Lower lobe of right lung (tissue), 2 donors: ENCODE data around the gene C16orf90. TPM values are rescaled to one million over a fixed set of nuclear protein-coding genes. Genes with fewer than 3 reads are reported as not detected.
A peak's percentile ranks its signal among the peaks of the same experiment; 100 is the strongest.

Experiments used
- ATAC-seq, 2 donors: fragments of 200-7000 bp; cut with Tn5 transposase; one replicate each; pipeline ENCODE4 v1.9.1; 2020 to 2022; ENCODE audit warnings: mild to moderate bottlenecking in 2 of 2, moderate library complexity in 2 of 2
- DNase-seq: peaks from one replicate; pipeline ENCODE4 v3.0.0-alpha.2; 2020
- H3K27ac ChIP-seq: fragments of 200-600 bp; one replicate; pipeline ENCODE4 v1.8.0; 2022
- H3K27me3 ChIP-seq: fragments of 200-600 bp; one replicate; pipeline ENCODE4 v1.8.0; 2022; ENCODE audit warnings: low read depth
- H3K36me3 ChIP-seq: fragments of 200-600 bp; one replicate; pipeline ENCODE4 v1.8.0; 2022; ENCODE audit warnings: mild to moderate bottlenecking
- H3K4me1 ChIP-seq: fragments of 200-600 bp; one replicate; pipeline ENCODE4 v1.8.0; 2022
- H3K4me3 ChIP-seq: fragments of 200-600 bp; one replicate; pipeline ENCODE4 v1.8.0; 2022; ENCODE audit warnings: mild to moderate bottlenecking
- H3K9me3 ChIP-seq: fragments of 200-600 bp; one replicate; pipeline ENCODE4 v1.8.0; 2022
- intact Hi-C: fragments of 100-400 bp; cut with DNase I; formaldehyde crosslinking; loops from one replicate; pipeline ENCODE4 v1.11.0; 2022
- total RNA-seq: library from RNA; stranded (reverse); fragmentation: NEBNext Ultra II Directional; extraction: Animal tissue kit (Norgen Biotek cat#: 25700); gene quantifications from one replicate; pipeline ENCODE4 v1.2.1, GENCODE V29; 2021
- TF ChIP-seq, protein P1 (sequence below): fragments of 200-600 bp; IDR thresholded peaks from one replicate; pipeline ENCODE4 v1.8.0; 2022; ENCODE audit warnings: antibody characterized with exemption, mild to moderate bottlenecking
- donor health status: DM: no; HTN: yes; CAD: no; lungs with severe emphysema.

Gene C16orf90
- total RNA-seq, 1 donor from 2014 or later: not detected

DNA sequence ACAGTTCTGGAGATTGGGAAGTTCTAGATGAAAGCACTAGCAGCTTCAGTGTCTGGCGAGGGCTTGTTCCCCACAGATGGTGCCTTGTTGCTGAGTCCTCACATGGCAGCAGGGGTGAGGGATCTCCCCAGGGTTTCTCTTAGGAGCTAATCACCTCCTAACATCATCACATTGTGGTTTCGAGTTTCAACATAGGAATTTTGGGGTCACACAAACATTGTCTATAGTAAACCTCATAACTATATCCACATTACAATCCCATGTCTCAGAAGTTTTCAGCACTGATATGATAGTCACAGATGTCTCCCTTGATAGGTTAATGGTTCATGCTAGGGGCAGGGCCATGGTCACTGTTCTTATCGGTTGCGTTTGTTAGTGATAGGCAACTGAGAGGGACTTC lies 19.3 kb upstream of the C16orf90 start:
- no peak overlapping the region for H3K4me3 ChIP-seq
- H3K9me3 ChIP-seq: no peaks in the 10 kb centered on the region
- TF ChIP-seq, protein P1, sequence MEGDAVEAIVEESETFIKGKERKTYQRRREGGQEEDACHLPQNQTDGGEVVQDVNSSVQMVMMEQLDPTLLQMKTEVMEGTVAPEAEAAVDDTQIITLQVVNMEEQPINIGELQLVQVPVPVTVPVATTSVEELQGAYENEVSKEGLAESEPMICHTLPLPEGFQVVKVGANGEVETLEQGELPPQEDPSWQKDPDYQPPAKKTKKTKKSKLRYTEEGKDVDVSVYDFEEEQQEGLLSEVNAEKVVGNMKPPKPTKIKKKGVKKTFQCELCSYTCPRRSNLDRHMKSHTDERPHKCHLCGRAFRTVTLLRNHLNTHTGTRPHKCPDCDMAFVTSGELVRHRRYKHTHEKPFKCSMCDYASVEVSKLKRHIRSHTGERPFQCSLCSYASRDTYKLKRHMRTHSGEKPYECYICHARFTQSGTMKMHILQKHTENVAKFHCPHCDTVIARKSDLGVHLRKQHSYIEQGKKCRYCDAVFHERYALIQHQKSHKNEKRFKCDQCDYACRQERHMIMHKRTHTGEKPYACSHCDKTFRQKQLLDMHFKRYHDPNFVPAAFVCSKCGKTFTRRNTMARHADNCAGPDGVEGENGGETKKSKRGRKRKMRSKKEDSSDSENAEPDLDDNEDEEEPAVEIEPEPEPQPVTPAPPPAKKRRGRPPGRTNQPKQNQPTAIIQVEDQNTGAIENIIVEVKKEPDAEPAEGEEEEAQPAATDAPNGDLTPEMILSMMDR: no peak
- no peaks in the 10 kb centered on the region for H3K27me3 ChIP-seq
- peaks cover 88% of the 10 kb centered on the region for H3K36me3 ChIP-seq
- no peak overlapping the region for H3K27ac ChIP-seq
- H3K4me1 ChIP-seq: no peaks in the 10 kb centered on the region
- no peak for DNase-seq
- intact Hi-C loops: no loop called here
- no peak for ATAC-seq

DNA sequence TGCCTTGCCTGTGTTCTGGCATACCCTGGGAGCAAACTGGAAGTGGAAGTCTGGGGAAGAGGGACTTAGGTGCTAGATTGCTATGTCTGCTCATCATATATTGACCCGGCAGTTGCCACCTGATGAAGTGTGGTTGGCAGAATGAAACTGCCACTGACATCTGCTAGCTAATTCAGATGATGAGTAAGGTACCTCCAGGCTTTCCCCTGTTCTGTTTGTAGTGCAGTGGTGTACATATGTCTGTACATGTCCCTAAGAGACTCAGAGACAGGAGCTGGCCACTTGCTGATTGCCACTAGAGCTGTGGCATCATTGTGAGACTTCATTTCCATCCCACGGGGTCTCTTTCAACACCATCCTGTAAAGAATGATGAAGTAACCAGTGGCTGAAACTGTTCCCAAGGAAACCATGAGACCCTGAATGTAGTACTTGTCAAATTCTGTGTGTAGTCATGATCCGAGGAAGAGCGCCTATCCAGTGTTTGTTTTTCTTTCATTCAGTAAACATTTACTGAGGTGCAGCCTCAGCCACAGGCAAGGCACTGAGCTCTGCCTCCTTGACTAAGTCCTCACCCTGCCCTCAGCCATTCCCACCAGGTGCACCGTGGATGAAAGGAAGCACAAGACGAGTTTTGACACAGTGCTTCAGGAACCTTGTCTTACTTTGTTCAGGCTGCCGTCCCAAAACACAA lies 18.7 kb upstream of the C16orf90 start:
- ATAC-seq: no peak
- no peak overlapping the region for H3K27ac ChIP-seq
- intact Hi-C loops: no loop called here
- peaks cover 88% of the 10 kb centered on the region for H3K36me3 ChIP-seq
- no peak overlapping the region for H3K4me3 ChIP-seq
- TF ChIP-seq, protein P1: no peak
- no peaks in the 10 kb centered on the region for H3K9me3 ChIP-seq
- DNase-seq: no peak
- H3K27me3 ChIP-seq: no peaks in the 10 kb centered on the region
- H3K4me1 ChIP-seq: no peaks in the 10 kb centered on the region

DNA sequence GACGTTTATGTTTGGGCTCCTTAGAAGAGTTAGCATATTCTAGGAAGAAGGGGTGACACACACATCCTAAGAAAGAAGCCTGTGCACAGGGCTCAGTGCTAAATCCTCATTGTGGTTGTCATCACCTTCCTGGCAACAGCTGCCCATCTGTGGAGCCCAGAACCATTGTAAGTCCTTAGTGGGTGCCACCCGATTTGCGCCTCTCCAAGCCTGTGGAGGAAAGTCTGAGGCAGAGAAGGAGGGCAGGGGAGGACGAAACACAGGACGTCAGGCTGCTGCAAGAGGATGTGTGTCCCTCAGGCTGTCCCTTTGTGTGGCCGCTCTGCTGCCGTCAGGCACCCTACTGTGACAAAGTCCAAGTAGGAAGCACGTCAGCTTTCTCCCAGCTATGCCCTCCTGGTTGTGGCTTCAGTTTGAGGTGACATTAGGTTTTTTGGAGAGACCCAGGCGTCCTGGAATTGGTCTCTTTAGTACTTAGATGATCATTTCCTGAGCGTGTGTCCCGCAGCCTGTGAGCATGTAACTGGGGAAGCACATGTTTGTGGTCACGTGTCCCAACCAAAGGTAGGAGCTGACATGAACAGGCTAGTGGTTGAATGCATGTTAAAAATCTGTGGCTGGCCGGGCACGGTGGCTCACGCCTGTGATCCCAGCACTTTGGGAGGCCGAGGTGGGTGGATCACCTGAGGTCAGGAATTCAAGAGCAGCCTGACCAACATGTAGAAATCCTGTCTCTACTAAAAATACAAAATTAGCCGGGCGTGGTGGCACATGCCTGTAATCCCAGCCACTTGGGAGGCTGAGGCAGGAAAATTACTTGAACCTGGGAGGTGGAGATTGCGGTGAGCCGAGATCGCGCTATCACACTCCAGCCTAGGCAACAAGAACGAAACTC lies 16.2 kb upstream of the C16orf90 start:
- no peak overlapping the region for H3K4me3 ChIP-seq
- H3K9me3 ChIP-seq: no peaks in the 10 kb centered on the region
- peaks cover 90% of the 10 kb centered on the region for H3K36me3 ChIP-seq
- ATAC-seq (no peak), DNase-seq (no peak)
- intact Hi-C loops: no loop called here
- TF ChIP-seq, protein P1: no peak
- no peaks in the 10 kb centered on the region for H3K4me1 ChIP-seq
- no peak overlapping the region for H3K27ac ChIP-seq
- no peaks in the 10 kb centered on the region for H3K27me3 ChIP-seq

DNA sequence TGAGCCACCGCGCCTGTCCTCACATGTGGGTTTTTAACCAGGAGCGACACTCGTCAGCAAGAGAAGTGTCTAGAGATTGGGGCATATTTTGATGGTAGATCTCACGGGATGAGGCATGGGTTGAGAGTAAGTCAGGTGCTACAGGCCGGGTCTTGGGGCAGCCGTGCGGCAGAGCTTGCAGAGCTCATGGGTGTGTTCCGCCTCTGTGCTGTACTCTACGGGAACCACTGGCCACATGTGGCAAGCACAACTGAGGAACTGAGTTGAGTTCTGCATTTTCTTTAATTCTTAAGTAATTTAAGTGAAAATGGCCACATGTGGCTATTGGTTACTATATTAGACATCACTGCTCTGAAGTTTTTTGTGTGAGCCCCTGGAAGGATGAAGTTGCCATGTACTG lies 15.1 kb upstream of the C16orf90 start:
- intact Hi-C loops: no loop called here
- no peak for DNase-seq

DNA sequence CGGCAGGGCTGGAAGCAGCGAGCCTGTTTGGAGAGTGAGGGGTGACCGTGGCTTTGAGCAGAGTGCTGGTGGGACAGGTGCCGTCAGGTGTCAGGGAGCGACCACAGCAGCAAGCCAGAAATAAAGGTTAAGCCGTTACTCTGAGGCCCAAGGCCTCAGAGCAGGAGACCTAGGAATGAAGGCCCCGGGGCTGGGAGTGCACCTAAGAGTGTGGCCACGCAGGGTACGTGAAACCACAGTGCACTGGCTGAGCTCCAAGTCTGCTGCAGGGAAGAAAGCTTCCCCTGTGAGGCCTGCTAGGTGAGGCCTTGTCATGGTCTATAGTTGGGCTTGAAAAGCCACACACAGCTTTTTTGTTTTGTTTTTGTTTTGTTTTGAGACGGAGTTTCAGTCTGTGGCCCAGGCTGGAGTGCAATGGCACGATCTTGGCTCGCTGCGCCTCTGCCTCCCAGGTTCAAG lies 14.2 kb upstream of the C16orf90 start:
- DNase-seq: no peak

More for the DNA sequence above, 15.1 kb upstream of the C16orf90 start:
- Histone ChIP-seq H3K9me3 (no peaks in the 10 kb centered on the region), H3K27ac (no peak overlapping the region), H3K36me3 (peaks cover 88% of the 10 kb centered on the region), H3K4me3 (no peak overlapping the region), H3K27me3 (no peaks in the 10 kb centered on the region), H3K4me1 (no peaks in the 10 kb centered on the region)
- peak in 1 of 2 donors; percentile 56 for ATAC-seq
- TF ChIP-seq, protein P1: no peak

More for the DNA sequence above, 14.2 kb upstream of the C16orf90 start:
- Histone ChIP-seq H3K36me3 (peaks cover 88% of the 10 kb centered on the region), H3K27me3 (no peaks in the 10 kb centered on the region), H3K27ac (no peak overlapping the region), H3K4me3 (no peak overlapping the region), H3K4me1 (no peaks in the 10 kb centered on the region), H3K9me3 (no peaks in the 10 kb centered on the region)
- ATAC-seq: peak; percentile 47 to 68
- TF ChIP-seq, protein P1: no peak
- intact Hi-C loops: no loop called here
